Duodenal mucosa (tissue), 2 donors: Measurements from ENCODE around the gene HOXD12.
A peak's percentile ranks its signal among the peaks of the same experiment; 100 is the strongest.

Experiments
- H3K27ac ChIP-seq: one replicate; pipeline ENCODE4 v1.7.0; 2013; ENCODE audit warnings: low read depth, low read length
- H3K27me3 ChIP-seq, 2 donors: one replicate each; pipeline ENCODE4 v1.7.0; 2013; ENCODE audit warnings: low read length in 2 of 2, control low read depth in 1 of 2; ENCODE audit not compliant: insufficient read depth in 2 of 2, control insufficient read depth in 1 of 2
- H3K36me3 ChIP-seq, 2 donors: one replicate each; pipeline ENCODE4 v1.7.0; 2013; ENCODE audit warnings: low read length in 2 of 2, control low read depth in 1 of 2; ENCODE audit not compliant: insufficient read depth in 2 of 2, control insufficient read depth in 1 of 2
- H3K4me1 ChIP-seq, 2 donors: one replicate each; pipeline ENCODE4 v1.7.0; 2013; ENCODE audit warnings: low read length in 2 of 2, control low read depth in 1 of 2; ENCODE audit not compliant: insufficient read depth in 2 of 2, control insufficient read depth in 1 of 2
- H3K4me3 ChIP-seq, 2 donors: one replicate each; pipeline ENCODE4 v1.7.0; 2013; ENCODE audit warnings: low read length in 2 of 2, low read depth in 1 of 2
- H3K9ac ChIP-seq, 2 donors: one replicate each; pipeline ENCODE4 v1.7.0; 2013; ENCODE audit warnings: low read length in 2 of 2, low read depth in 1 of 2
- H3K9me3 ChIP-seq, 2 donors: one replicate each; pipeline ENCODE4 v1.7.0; 2013; ENCODE audit warnings: low read length in 2 of 2, control low read depth in 1 of 2; ENCODE audit not compliant: control insufficient read depth in 1 of 2

HOXD12 gene

DNA sequence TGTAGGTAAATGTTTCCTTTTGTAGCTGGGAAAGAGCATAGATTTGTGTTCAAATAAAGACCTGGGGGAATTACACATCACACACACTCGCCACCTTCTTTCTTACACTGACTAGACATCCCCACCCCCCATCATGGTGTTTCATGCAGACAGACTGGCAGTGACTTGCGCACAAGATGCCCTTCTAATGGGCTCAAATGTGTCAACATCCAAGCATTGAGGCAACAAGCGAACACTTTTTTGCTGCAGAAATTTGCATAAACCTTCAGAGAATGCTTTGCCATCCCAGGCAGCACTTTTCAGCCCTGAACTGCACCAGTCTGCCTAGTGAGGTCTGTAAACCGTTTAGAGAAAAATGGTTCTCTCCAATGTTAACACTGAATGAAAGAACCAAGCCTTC lies 34.4 kb downstream of the HOXD12 start:
- Histone ChIP-seq H3K4me3 (no peak overlapping the region), H3K27ac (no peak overlapping the region), H3K4me1 (peaks cover 0 to 9% of the 10 kb centered on the region in 2 donors), H3K27me3 (peaks cover 82 to 89% of the 10 kb centered on the region in 2 donors), H3K9me3 (no peaks in the 10 kb centered on the region), H3K9ac (no peak overlapping the region), H3K36me3 (no peaks in the 10 kb centered on the region)

DNA sequence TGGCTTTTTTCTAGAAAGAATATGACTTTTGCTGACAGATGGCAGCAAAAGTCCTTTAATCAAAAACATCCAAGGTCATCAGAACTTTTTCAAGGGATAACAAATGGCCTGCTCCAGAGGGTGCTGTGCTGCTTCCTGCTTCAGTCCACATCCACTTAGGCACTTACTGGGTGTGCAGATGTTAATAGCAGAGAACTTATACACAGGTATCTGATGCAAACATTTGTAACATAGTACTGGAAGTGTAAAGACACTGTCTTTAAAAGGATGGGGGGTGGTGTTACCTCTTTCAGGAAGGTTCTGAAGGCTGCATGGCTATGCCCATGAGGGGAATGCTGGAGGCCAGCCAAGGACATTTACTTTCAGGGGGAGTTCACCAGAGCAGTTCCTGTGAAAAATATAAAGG lies 35.4 kb downstream of the HOXD12 start:
- peaks cover 0 to 9% of the 10 kb centered on the region in 2 donors for H3K4me1 ChIP-seq
- no peaks in the 10 kb centered on the region for H3K9me3 ChIP-seq
- H3K27ac ChIP-seq = no peak overlapping the region
- H3K27me3 ChIP-seq = peaks cover 86 to 92% of the 10 kb centered on the region in 2 donors
- H3K9ac ChIP-seq = no peak overlapping the region
- no peak overlapping the region for H3K4me3 ChIP-seq
- no peaks in the 10 kb centered on the region for H3K36me3 ChIP-seq

DNA sequence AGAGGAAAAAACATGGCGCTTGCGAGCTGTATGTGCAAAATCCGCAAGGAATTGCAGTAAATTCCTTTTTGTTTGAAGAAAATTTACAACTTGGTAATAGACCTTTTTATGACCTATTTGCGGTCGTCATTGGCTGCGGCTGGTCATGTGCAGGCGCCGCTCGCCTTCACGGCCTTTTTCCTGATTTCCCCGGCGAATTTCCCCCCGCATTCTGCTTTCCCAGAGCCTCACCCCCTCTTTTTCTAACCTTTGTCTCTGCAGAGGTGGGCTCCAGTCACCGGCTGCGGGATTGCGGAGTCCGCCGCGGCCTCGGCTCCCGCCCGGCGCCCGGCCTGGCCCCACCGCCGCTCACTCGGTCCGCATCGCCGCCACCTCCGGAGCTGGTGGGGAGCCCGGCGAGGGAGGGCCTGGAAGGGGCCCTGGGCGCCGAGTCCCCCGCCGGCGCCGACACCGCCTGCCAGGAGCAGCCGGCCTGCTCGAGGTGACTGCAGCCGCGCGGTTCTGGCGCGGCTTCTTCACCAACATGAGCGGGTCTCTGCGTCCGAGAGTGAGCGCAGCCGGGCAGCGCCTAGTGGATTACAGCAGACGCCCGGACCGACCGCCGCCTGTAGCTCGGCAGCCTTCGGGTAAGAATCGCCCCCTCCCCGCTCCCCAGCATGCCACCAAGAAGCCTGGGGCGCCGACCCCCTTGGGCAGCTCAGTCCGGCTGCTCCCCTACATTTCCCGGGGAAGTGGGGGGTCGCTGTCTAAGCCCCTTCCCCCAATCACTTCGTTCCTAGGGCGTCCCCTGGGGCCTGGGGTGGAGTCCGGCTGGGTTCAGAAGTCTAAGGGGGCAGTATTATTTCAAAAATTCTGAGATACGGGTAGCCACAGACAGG lies 37.0 kb downstream of the HOXD12 start:
- no peaks in the 10 kb centered on the region for H3K9me3 ChIP-seq
- peaks cover 0 to 14% of the 10 kb centered on the region in 2 donors for H3K4me1 ChIP-seq
- peak overlapping the region; percentile 55 to 65 for H3K4me3 ChIP-seq
- H3K9ac ChIP-seq = no peak overlapping the region
- peaks cover 83 to 92% of the 10 kb centered on the region in 2 donors for H3K27me3 ChIP-seq
- H3K36me3 ChIP-seq = no peaks in the 10 kb centered on the region
- peak overlapping the region; percentile 47 for H3K27ac ChIP-seq

DNA sequence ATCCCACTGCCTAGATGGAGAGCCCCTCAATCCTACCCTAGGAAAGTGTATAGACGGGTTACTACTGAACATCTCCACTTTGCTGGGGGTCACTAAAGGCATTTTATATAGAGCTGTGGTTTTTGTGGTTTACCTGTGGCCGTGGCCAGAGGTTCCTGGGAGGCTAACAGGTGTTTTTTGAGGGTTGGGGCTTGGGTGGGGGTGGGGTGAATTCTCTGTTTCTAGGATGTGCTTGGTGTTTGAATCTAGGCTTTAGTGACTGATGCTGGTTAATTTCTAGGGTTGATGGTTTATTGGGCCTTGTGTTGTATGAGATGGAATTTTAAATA lies 37.6 kb downstream of the HOXD12 start:
- Histone ChIP-seq H3K27ac (peak overlapping the region; percentile 47), H3K27me3 (peaks cover 82 to 94% of the 10 kb centered on the region in 2 donors), H3K36me3 (no peaks in the 10 kb centered on the region), H3K4me3 (peak overlapping the region in 1 of 2 donors; percentile 65), H3K9ac (no peak overlapping the region), H3K4me1 (peaks cover 0 to 14% of the 10 kb centered on the region in 2 donors), H3K9me3 (no peaks in the 10 kb centered on the region)

DNA sequence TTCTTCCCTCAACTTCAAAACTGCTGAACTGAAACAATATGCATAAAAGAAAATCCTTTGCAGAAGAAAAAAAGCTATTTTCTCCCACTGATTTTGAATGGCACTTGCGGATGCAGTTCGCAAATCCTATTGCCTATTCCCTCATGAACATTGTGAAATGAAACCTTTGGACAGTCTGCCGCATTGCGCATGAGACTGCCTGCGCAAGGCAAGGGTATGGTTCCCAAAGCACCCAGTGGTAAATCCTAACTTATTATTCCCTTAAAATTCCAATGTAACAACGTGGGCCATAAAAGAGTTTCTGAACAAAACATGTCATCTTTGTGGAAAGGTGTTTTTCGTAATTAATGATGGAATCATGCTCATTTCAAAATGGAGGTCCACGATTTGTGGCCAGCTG lies 38.3 kb downstream of the HOXD12 start:
- H3K4me3 ChIP-seq = no peak overlapping the region
- no peak overlapping the region for H3K27ac ChIP-seq
- H3K27me3 ChIP-seq = peaks cover 80 to 94% of the 10 kb centered on the region in 2 donors

DNA sequence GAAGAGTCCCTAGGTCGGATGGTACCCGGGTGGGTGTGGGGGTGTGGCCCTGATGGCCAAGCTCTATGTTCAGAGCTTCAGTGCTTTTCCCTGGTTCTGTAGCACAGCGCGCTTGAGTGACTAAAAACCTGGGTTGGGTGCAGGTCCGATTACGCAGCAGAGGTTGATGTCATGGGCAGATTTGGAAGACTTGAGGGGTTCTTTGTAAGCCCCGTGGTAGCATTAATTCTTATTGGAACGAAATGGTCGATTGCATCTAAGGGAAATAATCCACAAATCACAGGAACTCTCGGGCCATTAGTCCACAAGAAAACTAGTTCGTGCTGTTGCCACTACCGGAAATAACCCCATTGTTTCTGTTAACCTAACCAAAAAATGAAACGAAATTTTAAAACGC lies 38.9 kb downstream of the HOXD12 start:
- Histone ChIP-seq H3K4me1 (peaks cover 0 to 14% of the 10 kb centered on the region in 2 donors), H3K4me3 (no peak overlapping the region), H3K9me3 (no peaks in the 10 kb centered on the region), H3K27me3 (peaks cover 81 to 93% of the 10 kb centered on the region in 2 donors), H3K9ac (no peak overlapping the region), H3K27ac (peak overlapping the region; percentile 30), H3K36me3 (no peaks in the 10 kb centered on the region)

More for the DNA sequence above, 38.3 kb downstream of the HOXD12 start:
- Histone ChIP-seq H3K4me1 (peaks cover 0 to 14% of the 10 kb centered on the region in 2 donors), H3K36me3 (no peaks in the 10 kb centered on the region), H3K9me3 (no peaks in the 10 kb centered on the region), H3K9ac (no peak overlapping the region)

DNA sequence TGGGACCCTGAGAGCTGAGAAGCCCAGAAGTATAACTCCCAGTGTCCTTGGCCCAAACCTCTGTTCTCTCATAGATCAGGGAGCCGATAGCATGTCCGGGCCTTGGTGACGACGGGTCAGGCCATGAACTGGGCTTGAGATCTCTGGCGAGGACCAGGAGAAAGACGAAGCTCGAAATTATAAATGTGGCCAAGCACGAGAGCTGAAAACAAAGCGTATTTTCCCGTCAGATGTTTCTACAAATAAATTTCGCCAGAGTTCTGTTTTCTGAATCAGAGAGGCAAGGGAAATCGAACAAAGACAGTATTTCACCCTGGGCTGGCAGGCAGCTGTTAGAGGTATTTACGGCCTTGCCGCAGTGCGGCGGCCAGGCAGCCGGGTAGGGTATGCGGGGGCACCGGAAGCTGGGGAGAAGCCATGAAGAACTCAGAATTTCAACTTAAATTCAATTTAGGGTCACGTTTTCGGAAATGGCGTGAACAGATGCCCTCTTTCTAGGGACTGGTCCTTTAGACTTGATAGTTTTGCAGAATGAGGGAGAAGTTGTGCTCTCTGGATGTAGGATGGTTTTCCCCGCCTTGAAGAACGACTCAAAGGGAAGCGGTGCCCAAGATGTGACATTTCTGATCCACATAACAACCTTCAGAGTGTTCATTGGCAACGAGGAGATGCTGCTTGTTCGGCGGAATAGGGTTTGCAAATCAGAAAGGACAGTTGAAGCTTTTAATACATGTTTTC lies 39.5 kb downstream of the HOXD12 start:
- Histone ChIP-seq H3K36me3 (no peaks in the 10 kb centered on the region), H3K9me3 (no peaks in the 10 kb centered on the region), H3K9ac (no peak overlapping the region), H3K27ac (peak overlapping the region; percentile 13), H3K4me3 (no peak overlapping the region), H3K4me1 (peaks cover 0 to 14% of the 10 kb centered on the region in 2 donors), H3K27me3 (peaks cover 78 to 93% of the 10 kb centered on the region in 2 donors)

DNA sequence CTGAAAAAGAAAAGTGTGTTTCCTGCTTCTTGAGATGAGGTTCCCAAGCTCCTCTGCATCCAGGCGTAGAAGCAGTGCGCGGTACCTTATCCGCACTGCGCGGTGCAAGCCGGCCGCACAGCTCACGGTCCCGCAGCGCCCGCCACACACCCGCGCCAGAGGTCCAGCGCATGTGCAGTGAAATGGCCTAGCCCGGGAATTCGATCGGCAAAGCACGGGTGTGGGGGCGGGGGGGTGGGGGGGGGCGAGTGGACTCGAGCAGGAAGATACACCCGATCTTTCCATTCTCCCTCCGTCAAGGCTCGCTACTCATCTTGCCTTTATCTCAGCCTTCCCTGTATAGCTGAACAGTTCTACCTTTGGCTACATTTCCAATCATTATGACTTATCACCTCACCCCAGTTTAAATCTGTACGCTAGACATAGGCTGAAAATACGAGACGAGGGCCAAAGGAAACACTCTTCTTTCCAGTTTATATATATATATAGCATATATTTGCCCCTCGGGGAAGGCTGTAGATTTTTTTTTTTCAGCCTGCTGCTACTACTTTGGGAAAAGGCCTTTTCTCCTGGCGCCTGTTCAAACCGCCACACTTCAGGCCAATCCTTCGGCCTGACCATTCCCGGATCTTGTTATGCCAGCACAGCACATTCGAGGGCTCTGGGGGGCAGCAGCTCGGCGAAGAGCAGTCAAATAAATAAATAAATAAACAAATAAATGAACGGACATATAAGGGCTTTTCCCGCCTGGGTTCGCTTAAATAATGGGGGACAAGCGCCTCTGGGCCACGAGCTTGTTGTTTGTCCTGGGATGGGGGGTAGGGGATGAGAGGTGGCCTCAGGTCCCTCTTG lies 40.3 kb downstream of the HOXD12 start:
- no peak overlapping the region for H3K27ac ChIP-seq
- no peaks in the 10 kb centered on the region for H3K9me3 ChIP-seq
- H3K36me3 ChIP-seq = no peaks in the 10 kb centered on the region
- peak overlapping the region in 1 of 2 donors; percentile 60 for H3K4me3 ChIP-seq
- H3K4me1 ChIP-seq = peaks cover 0 to 14% of the 10 kb centered on the region in 2 donors
- no peak overlapping the region for H3K9ac ChIP-seq
- peaks cover 73 to 90% of the 10 kb centered on the region in 2 donors for H3K27me3 ChIP-seq

DNA sequence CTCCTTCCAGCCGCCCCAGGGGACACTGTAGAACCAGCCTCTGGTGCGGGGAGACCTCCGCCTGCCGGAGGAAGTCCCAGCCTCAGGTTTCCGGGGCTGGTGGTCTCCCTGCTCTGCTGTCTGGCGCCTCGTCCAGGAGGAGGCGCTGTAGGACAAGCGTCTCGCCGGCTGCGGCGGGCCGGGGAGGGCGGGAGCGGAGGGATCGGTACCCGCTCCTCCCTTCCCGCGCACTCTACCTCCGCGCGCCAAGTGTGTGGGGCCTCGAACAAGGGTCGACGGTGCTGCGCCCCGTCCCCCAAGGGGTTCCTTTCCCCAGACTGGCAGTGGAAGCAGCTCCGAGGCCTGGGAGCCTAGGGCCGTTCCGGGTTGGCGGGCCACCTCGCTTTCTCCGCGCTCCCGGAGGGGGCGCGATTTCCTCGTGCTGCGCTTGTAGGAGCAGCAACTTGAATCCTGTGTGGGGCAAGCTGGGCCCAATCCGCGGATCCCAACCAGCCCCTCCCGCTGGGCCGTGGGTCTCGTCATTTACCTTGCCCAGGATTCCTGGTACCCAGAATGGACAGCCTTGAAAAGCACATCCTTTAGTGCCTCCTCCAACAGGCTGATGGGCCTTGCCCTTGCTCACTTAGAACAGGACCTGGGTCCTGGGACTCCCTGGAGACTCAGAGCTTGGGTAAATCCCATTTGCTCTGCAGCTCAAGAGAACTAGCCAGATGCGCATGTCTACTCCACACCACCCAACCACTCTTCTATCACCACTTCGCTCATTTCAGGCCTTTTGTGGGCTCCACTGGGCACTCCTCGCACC lies 41.1 kb downstream of the HOXD12 start:
- no peaks in the 10 kb centered on the region for H3K36me3 ChIP-seq

More for the DNA sequence above, 41.1 kb downstream of the HOXD12 start:
- Histone ChIP-seq H3K9ac (no peak overlapping the region), H3K27me3 (peaks cover 73 to 90% of the 10 kb centered on the region in 2 donors), H3K9me3 (no peaks in the 10 kb centered on the region), H3K4me1 (peaks cover 0 to 14% of the 10 kb centered on the region in 2 donors), H3K4me3 (peak overlapping the region; percentile 60 to 63), H3K27ac (no peak overlapping the region)
